Measurements from ENCODE around the gene PLPP4.

PLPP4 gene

GRCh38 chr10:120431251-120431651 lies 25.8 kb upstream of the PLPP4 start:
- TF ChIP-seq CTCF (IDR thresholded peaks at IDR 0.05; ENCODE audit: insufficient read depth, low read length, missing control alignments): no peak
- CTCF ChIA-PET: interaction anchor here (1.6 to 4.2 kb wide), 2 partner anchors 8 to 11 kb away, joined by 3 to 15 read pairs; no protein-coding TSS in a partner anchor
- DNase-seq (ENCODE audit: low read depth, low spot score): no peak
- POLR2A ChIA-PET: no interaction called here
- H3K4me3 ChIP-seq (ENCODE audit: low read depth, low read length): no peak overlapping the region

GRCh38 chr10:120432209-120432608 lies 24.8 kb upstream of the PLPP4 start:
- no peak for TF ChIP-seq CTCF (IDR thresholded peaks at IDR 0.05; ENCODE audit: insufficient read depth, low read length, missing control alignments)
- CTCF ChIA-PET: interaction anchor here (1.6 to 4.2 kb wide), 2 partner anchors 9 to 12 kb away, joined by 3 to 15 read pairs; no protein-coding TSS in a partner anchor
- no peak overlapping the region for H3K4me3 ChIP-seq (ENCODE audit: low read depth, low read length)
- POLR2A ChIA-PET: interaction anchor here (0.6 kb wide), 1 partner anchor 19 kb away, joined by 3 read pairs; no protein-coding TSS in a partner anchor
- DNase-seq (ENCODE audit: low read depth, low spot score): no peak

GRCh38 chr10:120433141-120433540 lies 23.9 kb upstream of the PLPP4 start:
- no peak for DNase-seq (ENCODE audit: low read depth, low spot score)
- ChIA-PET POLR2A (no interaction called here), CTCF (interaction anchor here (4.2 kb wide), 1 partner anchor 10 kb away, joined by 15 read pairs; no protein-coding TSS in a partner anchor)
- no peak overlapping the region for H3K4me3 ChIP-seq (ENCODE audit: low read depth, low read length)
- no peak for TF ChIP-seq CTCF (IDR thresholded peaks at IDR 0.05; ENCODE audit: insufficient read depth, low read length, missing control alignments)

- CTCF ChIA-PET: interaction anchor here (0.7 to 1.9 kb wide), 4 partner anchors 12 to 299 kb away, joined by 3 to 5 read pairs (median 4); no protein-coding TSS in a partner anchor
- POLR2A ChIA-PET: no interaction called here
- no peak overlapping the region for H3K4me3 ChIP-seq (ENCODE audit: low read depth, low read length)
- TF ChIP-seq CTCF (IDR thresholded peaks at IDR 0.05; ENCODE audit: insufficient read depth, low read length, missing control alignments): no peak
- DNase-seq (ENCODE audit: low read depth, low spot score): no peak
Observed at GRCh38 chr10:120436439-120437112, 20.5 kb upstream of the PLPP4 start.

GRCh38 chr10:120437541-120437940 lies 19.5 kb upstream of the PLPP4 start:
- no peak for TF ChIP-seq CTCF (IDR thresholded peaks at IDR 0.05; ENCODE audit: insufficient read depth, low read length, missing control alignments)
- CTCF ChIA-PET: interaction anchor here (0.9 to 1.9 kb wide), 3 partner anchors 13 to 298 kb away, joined by 3 to 5 read pairs (median 4); no protein-coding TSS in a partner anchor
- POLR2A ChIA-PET: no interaction called here
- DNase-seq (ENCODE audit: low read depth, low spot score): no peak
- no peak overlapping the region for H3K4me3 ChIP-seq (ENCODE audit: low read depth, low read length)

- DNase-seq (ENCODE audit: low read depth, low spot score): no peak
- CTCF ChIA-PET: no interaction called here
- POLR2A ChIA-PET: no interaction called here
- TF ChIP-seq CTCF (IDR thresholded peaks at IDR 0.05; ENCODE audit: insufficient read depth, low read length, missing control alignments): no peak
- H3K4me3 ChIP-seq (ENCODE audit: low read depth, low read length): no peak overlapping the region
Observed at GRCh38 chr10:120451968-120452367, 5.1 kb upstream of the PLPP4 start.

All from AG04449 (cell line).